Measurements from ENCODE around the gene SPINK13.

The SPINK13 gene

GRCh38 chr5:148333262-148333849 is 64.8 kb downstream of the SPINK13 start:
- Histone ChIP-seq H4K20me1 (ENCODE audit: insufficient read depth, low read length) (no peaks in the 10 kb centered on the region), H3K36me3 (replicated peaks; ENCODE audit: low read depth, low read length) (no peaks in the 10 kb centered on the region), H2AFZ (ENCODE audit: low read depth, low read length) (no peak overlapping the region), H3K4me3 (ENCODE audit: low read length) (no peak overlapping the region), H3K4me1 (ENCODE audit: low read length) (peaks cover 8% of the 10 kb centered on the region), H3K9me3 (ENCODE audit: insufficient read depth, low read length) (no peaks in the 10 kb centered on the region), H3K79me2 (ENCODE audit: low read length) (no peaks in the 10 kb centered on the region), H3K27ac (ENCODE audit: low read length) (no peak overlapping the region), H3K9ac (ENCODE audit: low read length) (no peak overlapping the region), H3K27me3 (ENCODE audit: low read depth, low read length) (no peaks in the 10 kb centered on the region), H3K4me2 (ENCODE audit: low read length) (no peak overlapping the region)
- no peak for TF ChIP-seq EZH2phosphoT487 (IDR thresholded peaks at IDR 0.05; ENCODE audit: low read depth)
- TF ChIP-seq, protein P1, sequence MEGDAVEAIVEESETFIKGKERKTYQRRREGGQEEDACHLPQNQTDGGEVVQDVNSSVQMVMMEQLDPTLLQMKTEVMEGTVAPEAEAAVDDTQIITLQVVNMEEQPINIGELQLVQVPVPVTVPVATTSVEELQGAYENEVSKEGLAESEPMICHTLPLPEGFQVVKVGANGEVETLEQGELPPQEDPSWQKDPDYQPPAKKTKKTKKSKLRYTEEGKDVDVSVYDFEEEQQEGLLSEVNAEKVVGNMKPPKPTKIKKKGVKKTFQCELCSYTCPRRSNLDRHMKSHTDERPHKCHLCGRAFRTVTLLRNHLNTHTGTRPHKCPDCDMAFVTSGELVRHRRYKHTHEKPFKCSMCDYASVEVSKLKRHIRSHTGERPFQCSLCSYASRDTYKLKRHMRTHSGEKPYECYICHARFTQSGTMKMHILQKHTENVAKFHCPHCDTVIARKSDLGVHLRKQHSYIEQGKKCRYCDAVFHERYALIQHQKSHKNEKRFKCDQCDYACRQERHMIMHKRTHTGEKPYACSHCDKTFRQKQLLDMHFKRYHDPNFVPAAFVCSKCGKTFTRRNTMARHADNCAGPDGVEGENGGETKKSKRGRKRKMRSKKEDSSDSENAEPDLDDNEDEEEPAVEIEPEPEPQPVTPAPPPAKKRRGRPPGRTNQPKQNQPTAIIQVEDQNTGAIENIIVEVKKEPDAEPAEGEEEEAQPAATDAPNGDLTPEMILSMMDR (IDR thresholded peaks at IDR 0.05; ENCODE audit: low read depth, low read length): no peak

DNA sequence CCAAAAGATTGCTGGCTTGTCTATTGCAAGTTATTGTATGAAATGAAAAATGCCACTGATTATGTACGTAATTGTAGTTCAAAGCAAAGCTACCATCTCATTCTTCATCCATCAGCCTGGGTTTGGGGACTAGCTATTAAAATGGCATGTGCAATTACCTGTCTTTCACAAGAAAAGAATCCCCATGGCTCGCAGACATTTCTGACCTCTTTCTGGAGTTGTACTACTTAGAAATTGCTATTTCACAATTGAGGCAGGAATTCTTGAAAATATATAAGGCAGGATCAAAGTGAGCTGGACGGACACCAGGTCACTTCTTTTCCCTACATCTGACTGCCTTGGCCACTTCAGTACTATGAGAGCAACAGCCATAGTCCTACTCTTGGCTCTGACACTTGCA is 66.7 kb downstream of the SPINK13 start, which contains the start of gene SPINK9:
Gene SPINK9, plus strand, starts transcription at position 301 of the 400 bp plus-strand sequence. Its CDS starts 55 bp downstream, at position 356.
- TF ChIP-seq EZH2phosphoT487 (IDR thresholded peaks at IDR 0.05; ENCODE audit: low read depth): no peak
- Histone ChIP-seq H3K27me3 (ENCODE audit: low read depth, low read length) (no peaks in the 10 kb centered on the region), H3K9ac (ENCODE audit: low read length) (no peak within 1 kb of the TSS), H3K4me2 (ENCODE audit: low read length) (no peak within 1 kb of the TSS), H2AFZ (ENCODE audit: low read depth, low read length) (no peak within 1 kb of the TSS), H3K27ac (ENCODE audit: low read length) (no peak within 1 kb of the TSS), H3K36me3 (replicated peaks; ENCODE audit: low read depth, low read length) (no peaks in the 10 kb centered on the region), H3K79me2 (ENCODE audit: low read length) (no peaks in the 10 kb centered on the region), H4K20me1 (ENCODE audit: insufficient read depth, low read length) (no peaks in the 10 kb centered on the region), H3K4me3 (ENCODE audit: low read length) (no peak within 1 kb of the TSS), H3K9me3 (ENCODE audit: insufficient read depth, low read length) (no peaks in the 10 kb centered on the region), H3K4me1 (ENCODE audit: low read length) (peaks cover 8% of the 10 kb centered on the region)

Measured in OCI-LY3 (cell line).